Karpas-422 (cell line): Measurements from ENCODE around the gene SMCO3. TPM values are rescaled to one million over a fixed set of nuclear protein-coding genes. Genes with fewer than 3 reads are reported as not detected.
"Not testable (repeated sequence)": the region's sequence is repeated elsewhere in the genome, so short reads cannot be mapped to it uniquely, and the experiment has no call there.

Experiments used
- DNase-seq: peaks from one replicate; pipeline ENCODE4 v3.0.0-alpha.2; 2015
- H2AFZ ChIP-seq: fragments of 200-600 bp; sonication (generic); 2 replicates; pipeline ENCODE4 v1.6.1; 2014; ENCODE audit warnings: antibody characterized with exemption, low read length, mixed read lengths
- H3K27ac ChIP-seq: fragments of 200-600 bp; sonication (generic); 2 replicates; pipeline ENCODE4 v1.5.1; 2014; ENCODE audit warnings: mild to moderate bottlenecking, low read length, moderate library complexity
- H3K27me3 ChIP-seq: fragments of 200-600 bp; sonication (generic); 2 replicates; pipeline ENCODE4 v1.6.1; 2014; ENCODE audit warnings: low read length, mixed read lengths
- H3K36me3 ChIP-seq: fragments of 200-600 bp; sonication (generic); 2 replicates; pipeline ENCODE4 v1.6.1; 2014; ENCODE audit warnings: low read length, mixed read lengths; ENCODE audit not compliant: insufficient read depth
- H3K4me1 ChIP-seq: fragments of 200-600 bp; sonication (generic); 2 replicates; pipeline ENCODE4 v1.6.1; 2014; ENCODE audit warnings: mild to moderate bottlenecking, low read length, mixed read lengths
- H3K4me2 ChIP-seq: fragments of 200-600 bp; sonication (generic); 2 replicates; pipeline ENCODE4 v1.6.1; 2014; ENCODE audit warnings: low read length, low read depth, mild to moderate bottlenecking; ENCODE audit not compliant: poor library complexity, severe bottlenecking
- H3K4me3 ChIP-seq: fragments of 200-600 bp; sonication (generic); 2 replicates; pipeline ENCODE4 v1.5.1; 2014; ENCODE audit warnings: mild to moderate bottlenecking, antibody characterized with exemption, low read length, mixed read lengths
- H3K79me2 ChIP-seq: fragments of 200-600 bp; sonication (generic); 2 replicates; pipeline ENCODE4 v1.6.1; 2014; ENCODE audit warnings: mild to moderate bottlenecking, low read length, mixed read lengths
- H3K9ac ChIP-seq: fragments of 200-600 bp; sonication (generic); 2 replicates; pipeline ENCODE4 v1.6.0; 2014; ENCODE audit warnings: low read length
- H3K9me2 ChIP-seq: fragments of 200-600 bp; sonication (generic), shearing (Covaris generic); replicated peaks from 2 replicates; pipeline ENCODE4 v1.6.0; 2014; ENCODE audit warnings: mild to moderate bottlenecking, low read length, moderate library complexity; ENCODE audit not compliant: insufficient read depth
- H3K9me3 ChIP-seq: fragments of 300-700, 200-600 bp; sonication (generic); 2 replicates; pipeline ENCODE4 v1.6.1; 2014; ENCODE audit warnings: low read length, mixed read lengths
- H4K20me1 ChIP-seq: fragments of 200-600 bp; sonication (generic); 2 replicates; pipeline ENCODE4 v1.6.1; 2014; ENCODE audit warnings: mild to moderate bottlenecking, antibody characterized with exemption, low read length, low read depth; ENCODE audit not compliant: insufficient read depth
- total RNA-seq: library from RNA; depleted of rRNA; stranded (reverse); fragments of >200 nt; shearing (Covaris generic); gene quantifications from 2 replicates; pipeline ENCODE4 v1.2.3, GENCODE V29; 2014; ENCODE audit warnings: low replicate concordance; rRNA removed

Gene SMCO3
- total RNA-seq, 1 experiment from 2014 or later, result not detected

GRCh38 chr12:14765398-14765797, 48.6 kb downstream of the SMCO3 start:
- Histone ChIP-seq H3K36me3 (peaks cover 29% of the 10 kb centered on the region), H3K9ac (no peak overlapping the region), H3K4me3 (no peak overlapping the region), H3K27me3 (no peaks in the 10 kb centered on the region), H4K20me1 (0 out of 2 replicates have a peak, but pooled peaks cover 3% of the 10 kb centered on the region), H3K4me1 (peaks cover 18% of the 10 kb centered on the region), H3K79me2 (peaks cover 15% of the 10 kb centered on the region; the same call in 1 of the 2 replicates), H3K27ac (no peak overlapping the region), H2AFZ (no peak overlapping the region), H3K4me2 (no peak overlapping the region), H3K9me2 (no peaks in the 10 kb centered on the region), H3K9me3 (0 out of 2 replicates have a peak, but pooled peaks cover 3% of the 10 kb centered on the region)
- DNase-seq, result no peak

DNA sequence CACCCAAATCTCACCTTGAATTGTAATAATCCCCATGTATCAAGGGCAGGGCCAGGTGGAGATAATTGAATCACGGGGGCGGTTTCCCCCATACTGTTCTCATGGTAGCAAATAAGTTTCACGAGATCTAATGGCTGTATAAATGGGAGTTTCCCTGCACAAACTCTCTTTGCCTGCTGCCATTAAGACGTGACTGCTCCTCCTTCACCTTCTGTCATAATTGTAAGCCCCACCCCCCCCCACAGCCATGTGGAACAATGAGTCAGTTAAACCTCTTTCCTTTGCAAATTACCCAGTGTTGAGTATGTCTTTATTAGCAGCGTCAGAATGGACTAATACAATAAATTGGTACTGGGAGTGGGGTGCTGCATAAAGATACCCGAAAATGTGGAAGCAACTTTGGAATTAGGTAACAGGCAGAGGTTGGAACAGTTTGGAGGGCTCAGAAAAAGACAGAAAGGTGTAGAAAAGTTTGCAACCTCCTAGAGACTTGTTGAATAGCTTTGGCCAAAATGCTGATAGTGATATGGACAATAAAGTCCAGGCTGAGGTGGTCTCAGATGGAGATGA, 54.2 kb downstream of the SMCO3 start:
- not testable (repeated sequence) for H3K4me1 ChIP-seq, H3K27me3 ChIP-seq, DNase-seq, H3K4me3 ChIP-seq, H3K36me3 ChIP-seq, H3K79me2 ChIP-seq, H3K27ac ChIP-seq, H3K9me2 ChIP-seq, H2AFZ ChIP-seq, H4K20me1 ChIP-seq, H3K4me2 ChIP-seq, H3K9me3 ChIP-seq, H3K9ac ChIP-seq

- Histone ChIP-seq H3K9ac (no peak overlapping the region), H2AFZ (no peak overlapping the region)
- DNase-seq, result peak; percentile 70
Observed at GRCh38 chr12:14756334-14757143, 57.4 kb downstream of the SMCO3 start.

More at GRCh38 chr12:14756334-14757143, 57.4 kb downstream of the SMCO3 start:
- no peaks in the 10 kb centered on the region for H3K36me3 ChIP-seq
- no peaks in the 10 kb centered on the region for H4K20me1 ChIP-seq
- no peaks in the 10 kb centered on the region for H3K9me3 ChIP-seq
- H3K9me2 ChIP-seq, result no peaks in the 10 kb centered on the region
- H3K27ac ChIP-seq, result no peak overlapping the region
- H3K4me3 ChIP-seq, result no peak overlapping the region
- H3K4me1 ChIP-seq, result no peaks in the 10 kb centered on the region
- no peak overlapping the region for H3K4me2 ChIP-seq
- H3K79me2 ChIP-seq, result no peaks in the 10 kb centered on the region
- H3K27me3 ChIP-seq, result no peaks in the 10 kb centered on the region

Other genes starting within 250 kb of the SMCO3 start
- gene PLBD1, start 246.3 kb downstream of the SMCO3 start, total RNA-seq, result not detected in 2 replicates
- gene GUCY2C, start 117.6 kb downstream of the SMCO3 start, total RNA-seq, result 0.07 and 0.48 TPM in 2 replicates
- gene WBP11, start 10.7 kb downstream of the SMCO3 start, total RNA-seq, result 22.5 and 22.7 TPM in 2 replicates
- 0.52 and 0.69 TPM in 2 replicates for gene C12orf60, start 10.5 kb downstream of the SMCO3 start, total RNA-seq
- not detected in 2 replicates for gene ART4, start 29.3 kb upstream of the SMCO3 start, total RNA-seq
- not detected in 2 replicates for gene MGP, start 71.7 kb upstream of the SMCO3 start, total RNA-seq
- gene ERP27, start 124.4 kb upstream of the SMCO3 start, total RNA-seq, result 0.18 and 0.60 TPM in 2 replicates
- gene ARHGDIB, start 147.4 kb upstream of the SMCO3 start, total RNA-seq, result 503 and 765 TPM in 2 replicates
- gene PDE6H, start 158.9 kb upstream of the SMCO3 start, total RNA-seq, result not detected in 2 replicates